AG10803 (cell line): ENCODE measurements around the gene GNB5.

Experiments used
- DNase-seq: peaks from one replicate; pipeline ENCODE4 v3.0.0; 2010; ENCODE audit warnings: low read depth
- H3K4me3 ChIP-seq: 2 replicates; pipeline ENCODE4 v1.5.1; 2011; ENCODE audit warnings: mild to moderate bottlenecking, low read length, control low read depth
- CTCF ChIP-seq: conservative IDR thresholded peaks from 2 replicates; pipeline ENCODE4 v1.5.1; 2011; ENCODE audit warnings: mild to moderate bottlenecking, low read length, control low read depth, inconsistent platforms

Gene GNB5

GRCh38 chr15:52161406-52161966, 29.7 kb downstream of the GNB5 start:
- no peak for TF ChIP-seq CTCF
- H3K4me3 ChIP-seq = no peak overlapping the region
- no peak for DNase-seq

- no peak for DNase-seq
- TF ChIP-seq CTCF = no peak
- no peak overlapping the region for H3K4me3 ChIP-seq
These were observed 31.5 kb downstream of the GNB5 start for GRCh38 chr15:52159645-52160044.

- no peak for DNase-seq
- TF ChIP-seq CTCF = no peak
- no peak overlapping the region for H3K4me3 ChIP-seq
These were observed 33.0 kb downstream of the GNB5 start for GRCh38 chr15:52158084-52158765.

GRCh38 chr15:52155878-52156277, 35.3 kb downstream of the GNB5 start:
- no peak for TF ChIP-seq CTCF
- DNase-seq = no peak
- H3K4me3 ChIP-seq = no peak overlapping the region

GRCh38 chr15:52154896-52155865, 36.0 kb downstream of the GNB5 start:
- no peak overlapping the region for H3K4me3 ChIP-seq
- no peak for DNase-seq
- TF ChIP-seq CTCF = no peak

GRCh38 chr15:52153900-52154895, 37.0 kb downstream of the GNB5 start:
- no peak for TF ChIP-seq CTCF
- no peak for DNase-seq
- no peak overlapping the region for H3K4me3 ChIP-seq
